NCI-H2227 (cell line): ENCODE results near the gene BEST3.

Source experiments
- DNase-seq: peaks from one replicate; lab custom pipeline; 2025; ENCODE audit not compliant: unreplicated experiment; lab: John Stamatoyannopoulos, UW

The BEST3 gene

GRCh38 chr12:69698769-69699540 is at the start of gene BEST3:
BEST3 (minus strand) TSS chr12:69699303; CDS start chr12:69697798, 1,505 bp downstream.
- peak; percentile 88 for DNase-seq

- DNase-seq = no peak
Measured at GRCh38 chr12:69744109-69744508, 45.0 kb upstream of the BEST3 start.

- peak; percentile 80 for DNase-seq
Measured at GRCh38 chr12:69739287-69740191, 40.4 kb upstream of the BEST3 start.

- DNase-seq = peak; percentile 95
Measured at GRCh38 chr12:69738351-69739286, 39.5 kb upstream of the BEST3 start, which contains the start of gene RAB3IP. RAB3IP (plus strand) TSS chr12:69738860; CDS start chr12:69755409, 16,549 bp downstream.

GRCh38 chr12:69733638-69734037 is 34.5 kb upstream of the BEST3 start:
- DNase-seq = no peak

- no peak for DNase-seq
Measured at GRCh38 chr12:69732088-69732487, 33.0 kb upstream of the BEST3 start.

GRCh38 chr12:69726922-69727321 is 27.8 kb upstream of the BEST3 start:
- no peak for DNase-seq

- DNase-seq = no peak
Measured at GRCh38 chr12:69720750-69721149, 21.6 kb upstream of the BEST3 start.

GRCh38 chr12:69719336-69720316 is 20.5 kb upstream of the BEST3 start:
- DNase-seq = no peak

- DNase-seq = no peak
Measured at GRCh38 chr12:69714542-69714941, 15.4 kb upstream of the BEST3 start.

- DNase-seq = no peak
Measured at GRCh38 chr12:69712826-69713225, 13.7 kb upstream of the BEST3 start.

- no peak for DNase-seq
Measured at GRCh38 chr12:69708649-69709048, 9.5 kb upstream of the BEST3 start.

GRCh38 chr12:69704357-69704756 is 5.3 kb upstream of the BEST3 start:
- no peak for DNase-seq

- no peak for DNase-seq
Measured at GRCh38 chr12:69703146-69703642, 4.1 kb upstream of the BEST3 start.

GRCh38 chr12:69701826-69702225 is 2.7 kb upstream of the BEST3 start:
- no peak for DNase-seq

- DNase-seq = no peak
Measured at GRCh38 chr12:69698054-69698453, 1.0 kb downstream of the BEST3 start.

- DNase-seq = peak; percentile 22
Measured at GRCh38 chr12:69694123-69694522, 5.0 kb downstream of the BEST3 start.

GRCh38 chr12:69689638-69690037 is 9.5 kb downstream of the BEST3 start:
- DNase-seq = no peak
